ENCODE data around the gene NHEJ1.

The NHEJ1 gene

DNA sequence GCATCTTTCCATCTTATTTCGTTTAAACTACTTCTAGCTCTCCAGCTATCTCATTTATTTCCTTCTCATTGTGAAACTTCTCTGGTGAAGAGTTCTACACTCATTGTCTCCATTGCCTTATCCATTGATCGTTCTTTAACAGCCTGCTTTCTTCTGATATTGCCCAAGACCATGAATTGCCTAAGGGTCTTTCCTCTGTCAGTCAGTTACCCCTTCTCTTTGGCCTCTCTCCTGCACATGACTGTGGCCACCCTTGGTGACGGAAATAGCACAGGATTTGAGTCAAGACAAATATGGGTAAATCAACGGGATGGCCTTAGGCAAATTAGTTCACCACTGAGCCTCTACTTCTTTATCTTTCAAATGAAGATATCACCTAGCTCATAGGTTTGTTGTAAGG is 26.6 kb downstream of the NHEJ1 start:
- no peaks in the 10 kb centered on the region for H3K9me3 Mint-ChIP-seq
- DNase-seq (ENCODE audit: low spot score in 2 of 2) = no peak
- H3K27ac Mint-ChIP-seq (ENCODE audit: low read depth) = no peak overlapping the region
- no peak overlapping the region for H3K4me3 Mint-ChIP-seq
- peaks cover 2% of the 10 kb centered on the region for H3K36me3 Mint-ChIP-seq (ENCODE audit: insufficient read depth)
- ATAC-seq (replicated peaks; ENCODE audit: extremely low read depth, poor library complexity, severe bottlenecking) = no peak
- peaks cover 10% of the 10 kb centered on the region for H3K4me1 Mint-ChIP-seq
- H3K27me3 Mint-ChIP-seq = no peaks in the 10 kb centered on the region

DNA sequence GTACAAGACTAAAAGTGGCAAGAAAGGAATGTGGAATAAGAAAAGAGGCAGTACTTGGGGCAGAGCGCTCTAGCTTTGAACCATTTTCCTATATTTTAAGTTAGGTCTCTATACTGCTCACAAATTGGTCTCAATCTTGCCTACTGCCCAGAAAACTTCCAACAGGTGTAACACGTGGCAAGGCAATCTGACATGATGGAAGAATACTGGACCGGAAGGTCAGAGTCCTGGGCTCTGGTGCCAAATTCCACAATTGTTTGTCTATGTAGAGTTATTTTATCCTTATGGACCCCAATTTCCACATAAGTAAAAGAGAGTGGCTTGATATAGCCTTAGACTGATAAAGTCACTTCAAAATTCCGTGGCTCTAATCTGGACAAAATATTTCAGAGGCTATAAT is 28.9 kb downstream of the NHEJ1 start:
- H3K9me3 Mint-ChIP-seq = no peaks in the 10 kb centered on the region
- H3K4me1 Mint-ChIP-seq = peaks cover 17% of the 10 kb centered on the region
- no peak overlapping the region for H3K27ac Mint-ChIP-seq (ENCODE audit: low read depth)
- H3K4me3 Mint-ChIP-seq = no peak overlapping the region
- no peaks in the 10 kb centered on the region for H3K27me3 Mint-ChIP-seq
- H3K36me3 Mint-ChIP-seq (ENCODE audit: insufficient read depth) = no peaks in the 10 kb centered on the region
- ATAC-seq (replicated peaks; ENCODE audit: extremely low read depth, poor library complexity, severe bottlenecking) (no peak), DNase-seq (ENCODE audit: low spot score in 2 of 2) (no peak)

DNA sequence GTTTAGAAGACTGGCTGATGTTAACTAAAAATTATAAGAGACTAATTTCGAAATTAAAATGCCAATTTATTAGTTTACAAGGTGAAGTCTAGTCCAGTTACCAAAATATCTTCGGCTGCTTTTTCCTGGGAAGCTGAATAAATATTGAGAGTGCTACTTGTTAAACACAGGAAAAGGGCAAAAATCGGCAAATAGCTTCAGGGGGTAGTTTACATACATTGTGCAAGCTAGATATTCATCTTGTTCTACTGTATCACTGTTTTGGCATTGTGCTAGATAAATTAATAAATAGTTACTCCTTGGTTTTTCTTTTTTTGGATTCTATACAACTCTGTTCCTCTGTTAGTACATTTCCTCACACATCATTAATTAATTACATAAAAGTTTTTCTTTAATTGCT is 29.3 kb downstream of the NHEJ1 start:
- Mint-ChIP-seq H3K4me1 (peaks cover 21% of the 10 kb centered on the region), H3K9me3 (no peaks in the 10 kb centered on the region), H3K4me3 (no peak overlapping the region), H3K27ac (ENCODE audit: low read depth) (no peak overlapping the region), H3K36me3 (ENCODE audit: insufficient read depth) (peaks cover 2% of the 10 kb centered on the region), H3K27me3 (no peaks in the 10 kb centered on the region)
- DNase-seq (ENCODE audit: low spot score in 2 of 2) = no peak
- ATAC-seq (replicated peaks; ENCODE audit: extremely low read depth, poor library complexity, severe bottlenecking) = no peak

DNA sequence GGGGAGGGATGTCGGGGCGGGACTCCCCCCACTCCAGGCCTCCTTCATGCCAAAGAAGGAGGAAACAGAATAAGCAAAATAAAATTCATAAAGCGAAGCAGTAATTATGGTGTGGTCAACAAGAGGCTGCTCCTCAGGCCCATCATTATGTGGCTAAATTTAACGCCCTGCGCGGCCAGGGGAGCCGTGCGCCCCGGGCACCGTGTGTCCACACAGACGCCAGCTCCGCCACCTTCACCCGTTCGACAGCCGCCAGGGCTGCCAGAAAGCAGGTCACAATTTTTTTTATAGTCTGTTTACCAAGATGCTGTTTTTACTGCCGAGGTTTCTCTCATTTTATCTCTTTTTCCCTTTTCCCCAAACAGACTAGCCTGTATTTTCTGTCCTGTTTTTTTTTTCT is 31.0 kb downstream of the NHEJ1 start:
- DNase-seq (ENCODE audit: low spot score in 2 of 2) = no peak
- Mint-ChIP-seq H3K9me3 (no peaks in the 10 kb centered on the region), H3K36me3 (ENCODE audit: insufficient read depth) (peaks cover 2% of the 10 kb centered on the region), H3K4me3 (no peak overlapping the region), H3K27ac (ENCODE audit: low read depth) (no peak overlapping the region), H3K27me3 (no peaks in the 10 kb centered on the region), H3K4me1 (peaks cover 34% of the 10 kb centered on the region)
- ATAC-seq (replicated peaks; ENCODE audit: extremely low read depth, poor library complexity, severe bottlenecking) = no peak

DNA sequence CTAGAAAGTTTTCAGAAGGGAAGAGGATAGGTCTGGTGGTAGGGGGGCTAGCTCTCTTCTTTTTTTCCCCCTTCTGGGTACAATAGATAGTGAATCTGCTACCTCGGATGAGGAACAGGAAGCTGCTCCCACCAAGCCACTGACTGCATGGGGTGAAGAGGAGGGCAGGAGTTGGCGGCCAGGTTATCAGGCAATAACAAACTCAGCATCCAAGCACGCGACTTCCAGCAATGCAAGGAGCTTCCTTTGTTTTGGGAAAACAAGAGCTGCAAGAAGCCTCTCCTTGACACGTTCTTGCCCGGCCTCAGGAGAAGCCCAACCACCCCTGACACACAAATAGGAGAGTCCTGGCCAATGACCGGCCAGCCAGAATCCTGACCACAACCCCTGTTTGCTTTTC is 32.2 kb downstream of the NHEJ1 start:
- DNase-seq (ENCODE audit: low spot score in 2 of 2) (no peak), ATAC-seq (replicated peaks; ENCODE audit: extremely low read depth, poor library complexity, severe bottlenecking) (no peak)
- no peak overlapping the region for H3K4me3 Mint-ChIP-seq
- H3K27me3 Mint-ChIP-seq = no peaks in the 10 kb centered on the region
- peaks cover 4% of the 10 kb centered on the region for H3K36me3 Mint-ChIP-seq (ENCODE audit: insufficient read depth)
- no peaks in the 10 kb centered on the region for H3K9me3 Mint-ChIP-seq
- no peak overlapping the region for H3K27ac Mint-ChIP-seq (ENCODE audit: low read depth)
- H3K4me1 Mint-ChIP-seq = peaks cover 40% of the 10 kb centered on the region

DNA sequence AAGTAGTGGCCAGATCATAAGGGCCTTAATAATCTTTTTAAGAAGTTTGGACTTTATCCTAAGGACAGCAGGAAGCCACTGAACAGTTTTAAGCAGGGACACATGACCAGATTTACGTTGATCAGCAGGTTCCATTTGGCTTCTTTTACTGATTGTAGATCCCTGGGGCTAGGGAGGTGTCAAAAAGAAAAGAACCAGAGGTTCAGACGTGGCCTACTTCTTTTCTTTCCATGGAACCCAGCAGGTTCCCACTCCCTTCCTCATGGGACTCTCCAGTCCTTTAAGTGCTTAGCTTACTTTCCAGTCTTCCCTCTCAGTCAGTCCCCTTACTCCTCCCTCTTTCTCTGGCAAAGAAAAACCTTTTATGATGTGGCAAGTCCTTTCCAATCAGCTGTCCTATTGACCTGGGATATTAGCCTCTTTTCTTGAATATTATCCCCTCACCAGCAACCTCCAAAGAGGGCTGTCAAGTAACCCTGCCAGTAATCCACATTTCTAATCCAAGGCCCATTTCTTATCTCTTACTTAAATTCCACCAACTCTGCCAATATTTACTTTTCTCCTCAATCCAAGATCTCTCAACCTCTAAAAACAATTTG is 33.5 kb downstream of the NHEJ1 start:
- Mint-ChIP-seq H3K27me3 (no peaks in the 10 kb centered on the region), H3K27ac (ENCODE audit: low read depth) (no peak overlapping the region), H3K9me3 (no peaks in the 10 kb centered on the region), H3K36me3 (ENCODE audit: insufficient read depth) (peaks cover 4% of the 10 kb centered on the region), H3K4me1 (peaks cover 42% of the 10 kb centered on the region), H3K4me3 (no peak overlapping the region)
- ATAC-seq (replicated peaks; ENCODE audit: extremely low read depth, poor library complexity, severe bottlenecking) = no peak
- no peak for DNase-seq (ENCODE audit: low spot score in 2 of 2)

DNA sequence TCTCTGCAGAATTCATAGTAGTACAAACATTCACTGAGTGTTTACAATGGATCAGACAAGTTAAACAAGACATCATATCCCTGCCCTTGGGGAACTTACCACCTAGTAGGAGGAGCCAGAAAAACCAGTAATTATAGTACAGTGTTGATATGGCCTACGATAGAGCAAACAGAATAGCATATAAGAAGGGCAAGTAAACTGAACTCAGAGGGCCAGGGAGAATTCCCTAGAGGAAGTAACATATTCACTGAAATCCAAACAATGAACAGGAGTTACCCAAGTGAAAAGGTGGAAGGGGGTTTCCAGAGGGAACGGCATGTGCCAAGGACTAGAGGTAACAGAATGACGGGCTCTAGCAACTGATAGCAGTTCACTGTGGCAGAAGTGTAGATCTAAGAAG is 34.1 kb downstream of the NHEJ1 start:
- Mint-ChIP-seq H3K4me1 (peaks cover 42% of the 10 kb centered on the region), H3K27me3 (no peaks in the 10 kb centered on the region), H3K27ac (ENCODE audit: low read depth) (no peak overlapping the region), H3K4me3 (no peak overlapping the region), H3K36me3 (ENCODE audit: insufficient read depth) (peaks cover 4% of the 10 kb centered on the region), H3K9me3 (no peaks in the 10 kb centered on the region)
- DNase-seq (ENCODE audit: low spot score in 2 of 2) = no peak
- ATAC-seq (replicated peaks; ENCODE audit: extremely low read depth, poor library complexity, severe bottlenecking) = no peak

DNA sequence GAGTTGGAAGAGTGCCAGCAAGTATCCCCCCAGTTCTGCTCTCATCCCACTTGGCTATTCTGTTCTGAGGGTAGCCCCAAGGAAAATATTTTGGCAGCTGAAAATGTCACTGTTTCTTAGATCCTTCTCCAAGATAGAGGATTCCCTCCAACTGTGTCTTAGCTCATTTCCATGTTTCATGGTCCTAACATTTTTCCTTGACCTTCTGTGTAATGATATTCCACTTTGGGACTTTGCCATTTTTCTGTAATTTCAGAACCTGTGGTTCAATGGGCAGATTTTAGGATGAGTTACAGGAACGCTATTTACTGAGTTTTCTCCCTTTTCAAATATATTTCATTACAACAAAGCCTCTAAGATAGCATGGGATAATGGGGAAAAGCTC is 34.7 kb downstream of the NHEJ1 start:
- no peak for ATAC-seq (replicated peaks; ENCODE audit: extremely low read depth, poor library complexity, severe bottlenecking)
- peaks cover 42% of the 10 kb centered on the region for H3K4me1 Mint-ChIP-seq
- no peak overlapping the region for H3K4me3 Mint-ChIP-seq
- DNase-seq (ENCODE audit: low spot score in 2 of 2) = no peak
- H3K27ac Mint-ChIP-seq (ENCODE audit: low read depth) = no peak overlapping the region
- no peaks in the 10 kb centered on the region for H3K9me3 Mint-ChIP-seq
- H3K27me3 Mint-ChIP-seq = no peaks in the 10 kb centered on the region
- H3K36me3 Mint-ChIP-seq (ENCODE audit: insufficient read depth) = peaks cover 4% of the 10 kb centered on the region

DNA sequence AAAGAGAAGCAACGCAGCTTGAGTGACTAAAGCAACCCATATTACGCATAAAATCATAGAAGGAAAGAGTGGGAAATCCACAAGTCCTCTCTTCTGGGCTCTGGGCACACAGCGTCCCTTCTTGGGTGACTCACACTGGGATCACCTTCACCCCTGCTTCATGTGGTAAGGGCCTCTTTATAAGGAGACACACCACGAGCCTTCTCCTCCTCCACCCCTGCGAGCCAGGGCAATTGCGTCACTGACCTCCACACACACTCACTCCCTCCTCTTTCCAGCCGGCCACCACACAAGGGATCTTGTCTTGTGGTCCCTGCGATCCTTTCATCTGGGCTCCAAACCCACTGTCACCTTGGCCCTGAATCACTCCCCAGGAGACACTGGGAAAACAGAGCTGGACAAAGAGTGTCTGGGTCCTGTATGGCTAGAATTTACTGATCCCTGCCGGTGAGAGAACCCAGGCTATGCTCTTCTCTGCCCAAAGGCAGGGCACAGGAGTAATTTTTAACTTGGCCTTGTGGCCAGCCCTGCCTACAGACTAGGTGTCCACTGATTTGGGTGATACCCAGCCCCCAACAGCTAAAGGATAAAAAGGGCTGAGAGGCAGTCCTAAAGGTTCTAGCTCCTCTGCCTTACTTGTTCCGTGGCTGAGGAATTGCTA is 35.3 kb downstream of the NHEJ1 start:
- ATAC-seq (replicated peaks; ENCODE audit: extremely low read depth, poor library complexity, severe bottlenecking) = no peak
- H3K9me3 Mint-ChIP-seq = no peaks in the 10 kb centered on the region
- H3K4me1 Mint-ChIP-seq = peaks cover 42% of the 10 kb centered on the region
- no peak overlapping the region for H3K4me3 Mint-ChIP-seq
- H3K36me3 Mint-ChIP-seq (ENCODE audit: insufficient read depth) = peaks cover 4% of the 10 kb centered on the region
- H3K27me3 Mint-ChIP-seq = no peaks in the 10 kb centered on the region
- no peak for DNase-seq (ENCODE audit: low spot score in 2 of 2)
- peak overlapping the region; percentile 10 for H3K27ac Mint-ChIP-seq (ENCODE audit: low read depth)

DNA sequence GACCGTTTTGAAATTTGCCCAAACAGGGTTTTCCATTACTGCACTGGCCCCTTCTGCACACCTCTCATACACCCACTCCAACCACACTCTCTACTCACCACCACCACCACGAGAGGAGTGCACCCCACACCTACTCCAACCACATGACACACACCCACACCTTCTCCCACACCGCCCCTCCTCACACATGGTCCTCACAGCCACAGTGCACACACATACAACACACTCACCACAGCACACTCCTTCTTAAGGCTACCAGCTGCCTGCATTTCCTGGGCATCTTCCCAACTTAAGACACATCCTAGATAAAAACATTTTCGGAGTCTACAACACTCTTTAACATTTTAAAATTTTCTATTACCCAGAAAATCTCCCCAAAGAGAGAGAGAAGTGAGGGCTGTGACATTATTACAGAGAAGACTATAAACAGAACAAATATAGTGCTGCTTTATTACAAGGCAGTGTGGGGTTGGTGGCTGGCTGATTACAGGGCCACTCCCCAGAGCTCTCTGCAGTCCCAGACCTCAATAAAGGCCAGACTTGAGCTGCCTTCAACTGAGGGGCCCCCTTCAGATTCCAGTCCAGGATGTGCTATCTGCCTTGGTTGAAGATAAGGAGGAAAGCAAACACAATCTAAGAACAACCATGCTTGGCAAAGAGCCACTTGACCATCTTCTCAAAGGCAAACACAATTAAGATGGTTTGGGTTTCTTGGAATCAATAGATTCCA is 36.1 kb downstream of the NHEJ1 start:
- no peak overlapping the region for H3K27ac Mint-ChIP-seq (ENCODE audit: low read depth)
- peak; percentile 92 for ATAC-seq (replicated peaks; ENCODE audit: extremely low read depth, poor library complexity, severe bottlenecking)
- peaks cover 4% of the 10 kb centered on the region for H3K36me3 Mint-ChIP-seq (ENCODE audit: insufficient read depth)
- H3K27me3 Mint-ChIP-seq = no peaks in the 10 kb centered on the region
- peak overlapping the region; percentile 1 for H3K4me3 Mint-ChIP-seq
- no peaks in the 10 kb centered on the region for H3K9me3 Mint-ChIP-seq
- H3K4me1 Mint-ChIP-seq = peaks cover 44% of the 10 kb centered on the region
- DNase-seq (ENCODE audit: low spot score in 2 of 2) = peak in 1 of 2 donors; percentile 12

DNA sequence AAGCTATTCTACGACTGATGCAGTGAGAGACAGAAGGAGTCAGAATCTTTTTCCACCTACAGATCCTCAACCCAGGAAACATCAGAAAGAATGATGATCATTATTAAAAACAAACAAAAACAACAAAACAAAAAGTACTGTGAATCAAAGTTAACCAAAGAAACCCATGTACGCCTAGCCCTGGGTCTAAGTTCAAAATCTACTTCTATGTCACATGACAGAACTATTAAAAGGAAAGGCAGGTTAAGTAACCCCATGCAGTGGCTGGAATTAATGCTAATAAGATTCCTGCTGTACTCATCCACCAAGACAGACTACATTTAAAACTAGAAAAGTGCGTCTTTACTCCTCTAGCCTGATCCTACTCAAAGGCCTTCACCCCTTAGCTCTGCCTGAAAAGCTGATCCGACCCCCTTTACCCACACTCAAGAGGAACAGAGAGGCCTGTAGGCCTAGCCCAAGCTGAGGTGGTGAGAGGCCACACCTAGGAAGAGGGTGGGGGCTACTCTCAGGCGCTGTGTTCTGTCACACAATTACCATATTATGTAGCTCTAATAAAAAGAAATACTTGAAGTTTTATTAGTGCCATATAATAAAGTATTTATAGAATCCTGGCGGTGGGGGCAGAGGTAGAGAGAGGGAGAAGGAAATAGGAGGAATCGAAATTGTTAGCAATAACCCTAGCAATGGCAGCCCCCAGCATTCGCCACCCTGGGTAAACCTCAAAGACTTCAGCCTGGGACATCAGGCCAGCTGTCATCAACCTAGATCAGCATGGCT is 37.1 kb downstream of the NHEJ1 start:
- H3K9me3 Mint-ChIP-seq = no peaks in the 10 kb centered on the region
- no peaks in the 10 kb centered on the region for H3K27me3 Mint-ChIP-seq
- DNase-seq (ENCODE audit: low spot score in 2 of 2) = no peak
- no peak for ATAC-seq (replicated peaks; ENCODE audit: extremely low read depth, poor library complexity, severe bottlenecking)
- H3K4me3 Mint-ChIP-seq = no peak overlapping the region
- no peak overlapping the region for H3K27ac Mint-ChIP-seq (ENCODE audit: low read depth)
- H3K36me3 Mint-ChIP-seq (ENCODE audit: insufficient read depth) = peaks cover 4% of the 10 kb centered on the region
- peaks cover 47% of the 10 kb centered on the region for H3K4me1 Mint-ChIP-seq

DNA sequence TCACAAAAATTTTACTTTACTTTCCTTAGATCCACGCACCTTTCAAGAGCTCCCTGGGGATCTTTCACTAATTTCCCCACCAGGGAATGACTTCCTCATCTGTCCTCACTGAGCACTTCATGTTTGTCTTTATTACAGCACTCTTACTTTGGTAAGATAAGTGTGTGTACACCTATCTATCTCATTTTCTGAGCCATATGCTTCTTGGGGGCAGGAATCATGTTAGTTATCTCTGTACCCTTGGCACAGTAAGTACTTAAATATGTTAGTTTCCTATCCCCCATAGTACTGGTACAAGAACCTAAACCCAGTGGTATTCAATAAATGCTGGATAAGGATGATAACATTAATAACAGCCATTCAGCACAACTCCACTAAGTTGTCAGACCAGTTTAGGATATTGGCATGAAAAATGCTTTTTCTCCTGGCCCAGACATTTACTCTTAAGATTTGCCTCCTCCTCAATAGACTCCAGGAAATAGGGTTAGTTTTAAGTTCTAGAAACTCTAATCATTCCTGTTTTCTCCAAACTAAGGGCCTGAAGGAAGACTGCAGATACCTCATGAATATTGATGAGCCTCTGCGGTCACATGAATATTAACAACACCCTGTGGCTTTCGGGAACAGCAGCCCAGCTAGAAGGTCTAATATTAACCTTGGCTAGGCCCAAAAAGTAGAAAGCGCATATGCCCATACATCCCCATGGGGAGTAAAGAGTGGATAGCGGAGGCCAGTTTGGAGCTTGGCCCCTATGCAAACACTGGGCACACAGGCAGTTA is 38.2 kb downstream of the NHEJ1 start:
- Mint-ChIP-seq H3K9me3 (no peaks in the 10 kb centered on the region), H3K27ac (ENCODE audit: low read depth) (no peak overlapping the region), H3K4me1 (peaks cover 44% of the 10 kb centered on the region), H3K27me3 (no peaks in the 10 kb centered on the region), H3K36me3 (ENCODE audit: insufficient read depth) (peaks cover 4% of the 10 kb centered on the region), H3K4me3 (no peak overlapping the region)
- no peak for ATAC-seq (replicated peaks; ENCODE audit: extremely low read depth, poor library complexity, severe bottlenecking)
- no peak for DNase-seq (ENCODE audit: low spot score in 2 of 2)
